Measurements from ENCODE around the gene PTPN18. TPM values are rescaled to one million over a fixed set of nuclear protein-coding genes. Genes with fewer than 3 reads are reported as not detected.

The PTPN18 gene
- total and polyA plus RNA-seq, 2 of the 4 experiments (the other 2 are of a cell fraction): 9.7 to 15.5 TPM

DNA sequence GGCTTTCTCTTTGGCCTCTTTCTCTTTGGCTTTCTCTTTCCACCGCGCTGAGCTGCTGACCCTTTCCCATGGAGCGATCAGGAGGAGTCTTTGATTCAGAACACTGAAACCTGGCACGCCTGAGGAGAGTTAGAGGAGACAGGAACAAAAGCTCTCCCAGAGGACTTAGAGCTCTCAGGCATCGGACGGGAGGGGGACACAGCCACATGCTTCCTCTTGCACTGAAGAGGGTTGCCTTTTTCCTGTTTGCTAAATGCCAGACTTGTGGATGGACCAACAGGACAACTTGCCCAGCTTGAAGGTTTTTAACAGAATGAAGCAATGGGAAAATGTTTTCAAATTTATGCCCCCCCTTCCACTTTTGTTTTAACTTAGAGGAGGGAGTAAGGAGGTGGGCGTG, 3.6 kb upstream of the PTPN18 start:
- H3K27me3 ChIP-seq (ENCODE audit: control insufficient read depth, insufficient read depth, low read length): no peaks in the 10 kb centered on the region
- H2BK15ac ChIP-seq (ENCODE audit: low read depth, low read length): no peak overlapping the region
- no peak for DNase-seq
- TF ChIP-seq NFE2L2 (IDR thresholded peaks at IDR 0.05; ENCODE audit: low read depth, low read length) (no peak), FOS (IDR thresholded peaks at IDR 0.05; ENCODE audit: low read depth, low read length) (no peak), MAZ (IDR thresholded peaks at IDR 0.05; ENCODE audit: borderline replicate concordance, low read depth, low read length) (no peak), CHD1 (IDR thresholded peaks at IDR 0.05; ENCODE audit: low read depth, low read length) (no peak), RCOR1 (IDR thresholded peaks at IDR 0.05; ENCODE audit: insufficient replicate concordance, low read length) (no peak), MAFK (IDR thresholded peaks at IDR 0.05; ENCODE audit: low read depth, low read length) (no peak), POLR2A (IDR thresholded peaks at IDR 0.05; ENCODE audit: low read depth, low read length) (no peak), SMC3 (IDR thresholded peaks at IDR 0.05; ENCODE audit: low read depth, low read length) (no peak), RAD21 (IDR thresholded peaks at IDR 0.05; ENCODE audit: low read length) (no peak)
- TF ChIP-seq, protein P1, sequence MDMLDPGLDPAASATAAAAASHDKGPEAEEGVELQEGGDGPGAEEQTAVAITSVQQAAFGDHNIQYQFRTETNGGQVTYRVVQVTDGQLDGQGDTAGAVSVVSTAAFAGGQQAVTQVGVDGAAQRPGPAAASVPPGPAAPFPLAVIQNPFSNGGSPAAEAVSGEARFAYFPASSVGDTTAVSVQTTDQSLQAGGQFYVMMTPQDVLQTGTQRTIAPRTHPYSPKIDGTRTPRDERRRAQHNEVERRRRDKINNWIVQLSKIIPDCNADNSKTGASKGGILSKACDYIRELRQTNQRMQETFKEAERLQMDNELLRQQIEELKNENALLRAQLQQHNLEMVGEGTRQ (IDR thresholded peaks at IDR 0.05; ENCODE audit: low read depth, low read length): no peak
- TF ChIP-seq, protein P2, sequence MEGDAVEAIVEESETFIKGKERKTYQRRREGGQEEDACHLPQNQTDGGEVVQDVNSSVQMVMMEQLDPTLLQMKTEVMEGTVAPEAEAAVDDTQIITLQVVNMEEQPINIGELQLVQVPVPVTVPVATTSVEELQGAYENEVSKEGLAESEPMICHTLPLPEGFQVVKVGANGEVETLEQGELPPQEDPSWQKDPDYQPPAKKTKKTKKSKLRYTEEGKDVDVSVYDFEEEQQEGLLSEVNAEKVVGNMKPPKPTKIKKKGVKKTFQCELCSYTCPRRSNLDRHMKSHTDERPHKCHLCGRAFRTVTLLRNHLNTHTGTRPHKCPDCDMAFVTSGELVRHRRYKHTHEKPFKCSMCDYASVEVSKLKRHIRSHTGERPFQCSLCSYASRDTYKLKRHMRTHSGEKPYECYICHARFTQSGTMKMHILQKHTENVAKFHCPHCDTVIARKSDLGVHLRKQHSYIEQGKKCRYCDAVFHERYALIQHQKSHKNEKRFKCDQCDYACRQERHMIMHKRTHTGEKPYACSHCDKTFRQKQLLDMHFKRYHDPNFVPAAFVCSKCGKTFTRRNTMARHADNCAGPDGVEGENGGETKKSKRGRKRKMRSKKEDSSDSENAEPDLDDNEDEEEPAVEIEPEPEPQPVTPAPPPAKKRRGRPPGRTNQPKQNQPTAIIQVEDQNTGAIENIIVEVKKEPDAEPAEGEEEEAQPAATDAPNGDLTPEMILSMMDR (conservative IDR thresholded peaks at IDR 0.05; ENCODE audit: low read depth, low read length): no peak
- H3K9ac ChIP-seq (ENCODE audit: low read depth, low read length): no peak overlapping the region
- H3K4me2 ChIP-seq (ENCODE audit: low read depth, low read length): no peak overlapping the region
- H4K20me1 ChIP-seq (ENCODE audit: insufficient read depth, low read length): peaks cover 4% of the 10 kb centered on the region; the same call in 1 of the 2 replicates
- no TSS peak for BruUV-seq (replicated peaks)
- H3K4ac ChIP-seq (ENCODE audit: low read depth, low read length): no peak overlapping the region
- H3K56ac ChIP-seq (ENCODE audit: extremely low read depth, insufficient read depth, low read length): no peak overlapping the region
- no peak overlapping the region for H2BK20ac ChIP-seq (ENCODE audit: low read depth, low read length)
- intact Hi-C loops (cut with micrococcal nuclease): no loop called here
- ChIA-PET CTCF (no interaction called here), POLR2A (ENCODE audit: unreplicated experiment) (no interaction called here)
- H3K9me3 ChIP-seq (ENCODE audit: control insufficient read depth, insufficient read depth, low read length): no peaks in the 10 kb centered on the region
- H3K4me1 ChIP-seq (ENCODE audit: control insufficient read depth, insufficient read depth, low read length): no peaks in the 10 kb centered on the region; the same call in 1 of the 2 replicates
- H2AFZ ChIP-seq (replicated peaks; ENCODE audit: low read length, poor library complexity): no peak overlapping the region
- H3K36me3 ChIP-seq (ENCODE audit: control insufficient read depth, insufficient read depth, low read length): peaks cover 10% of the 10 kb centered on the region
- no peak overlapping the region for H2AK9ac ChIP-seq (replicated peaks; ENCODE audit: low read depth, low read length, poor library complexity)
- no peak overlapping the region for H2AK5ac ChIP-seq (ENCODE audit: low read depth, low read length)
- peaks cover 8 to 28% of the 10 kb centered on the region in 2 experiments; a peak in 3 of 4 replicates for H3K79me1 ChIP-seq (ENCODE audit: low read depth in 1 of 2, low read length in 2 of 2)
- H2BK120ac ChIP-seq (ENCODE audit: low read depth, low read length): no peak overlapping the region
- H3K23ac ChIP-seq (ENCODE audit: low read depth, low read length): no peak overlapping the region
- H3K14ac ChIP-seq (replicated peaks; ENCODE audit: low read depth, low read length): no peak overlapping the region
- no peak overlapping the region for H3K27ac ChIP-seq (ENCODE audit: insufficient read depth, low read length)
- no peak overlapping the region for H3K4me3 ChIP-seq (ENCODE audit: insufficient read depth, low read depth, low read length)
- no peak for ATAC-seq (ENCODE audit: low read depth)
- H4K5ac ChIP-seq (ENCODE audit: low read depth, low read length): no peak overlapping the region
- no peak overlapping the region for H3K18ac ChIP-seq (ENCODE audit: low read depth, low read length)
- dilution Hi-C loops (cut with HindIII; ENCODE audit: low sequenced_read_pairs, unreplicated experiment): no loop called here
- H4K8ac ChIP-seq (ENCODE audit: low read depth in 2 of 2, low read length in 2 of 2): no peak overlapping the region
- no peak overlapping the region for H2BK5ac ChIP-seq (ENCODE audit: low read depth, low read length, poor library complexity, severe bottlenecking)
- in situ Hi-C loops (cut with MboI; ENCODE audit: low sequenced_read_pairs): loop anchor here (25.0 kb wide), 1 partner anchor 760 kb away; the partner anchor contains the start of gene PLEKHB2
- H4K91ac ChIP-seq (ENCODE audit: insufficient read depth, low read depth, low read length): no peak overlapping the region
- no CpG with 5 or more reads among the region's 7 CpGs for WGBS, 2 experiments (ENCODE audit: extremely low coverage in 2 of 2, insufficient read length in 1 of 2)
- 0 out of 2 replicates have a peak, but pooled peaks cover 10% of the 10 kb centered on the region for H3K9me1 ChIP-seq (ENCODE audit: insufficient read depth, low read length)

All from IMR-90 (cell line).